Measurements from ENCODE around the gene VEZT. TPM values are rescaled to one million over a fixed set of nuclear protein-coding genes. Genes with fewer than 3 reads are reported as not detected.
"Not testable (repeated sequence)": the region's sequence is repeated elsewhere in the genome, so short reads cannot be mapped to it uniquely, and the experiment has no call there.

Gene VEZT
- polyA plus RNA-seq, 3 donors: 14.6 to 20.6 (median 16.7) TPM

DNA sequence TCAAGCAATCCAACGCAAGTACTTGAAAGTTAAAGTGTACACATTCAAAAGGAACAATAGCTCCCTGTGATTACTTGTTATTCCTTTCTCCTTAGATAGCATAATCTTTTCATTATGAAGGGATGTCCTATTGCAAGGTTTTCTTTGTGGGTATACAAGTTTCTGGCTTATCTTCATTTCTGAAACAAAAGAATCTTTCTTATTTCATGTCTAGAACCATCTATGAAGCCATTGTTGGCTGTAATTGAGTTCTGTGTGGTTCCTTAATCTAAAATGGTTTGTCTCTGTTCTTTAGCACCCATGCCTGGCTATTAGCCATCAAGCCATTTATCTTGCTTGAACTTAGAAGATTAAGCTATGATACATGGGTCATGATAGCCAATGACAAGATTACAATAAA is 95.0 kb downstream of the VEZT start:
- Mint-ChIP-seq H3K27ac (peak overlapping the region in 1 of 7 donors; percentile 35), H3K36me3 (peaks cover 8 to 10% of the 10 kb centered on the region in 2 donors), H3K4me3 (no peak overlapping the region), H3K27me3 (ENCODE audit: low read depth in 3 of 3) (peaks cover 3 to 9% (median 4%) of the 10 kb centered on the region in 3 donors), H3K9me3 (no peaks in the 10 kb centered on the region), H3K4me1 (no peaks in the 10 kb centered on the region)
- H3K27me3 ChIP-seq (ENCODE audit: control insufficient read depth in 2 of 2, insufficient read depth in 2 of 2, low read length in 2 of 2): no peaks in the 10 kb centered on the region
- H3K79me2 ChIP-seq (ENCODE audit: insufficient read depth, low read length): no peaks in the 10 kb centered on the region
- intact Hi-C loops (cut with micrococcal nuclease): no loop called here
- WGBS (ENCODE audit: insufficient coverage): no CpG with 5 or more reads among the region's 1 CpG
- H3K4me3 ChIP-seq (replicated peaks in 1 of 3; ENCODE audit: low read depth in 2 of 3, low read length in 3 of 3): no peak overlapping the region
- no peaks in the 10 kb centered on the region for H4K20me1 ChIP-seq (ENCODE audit: insufficient read depth, low read length)
- TF ChIP-seq, protein P1, sequence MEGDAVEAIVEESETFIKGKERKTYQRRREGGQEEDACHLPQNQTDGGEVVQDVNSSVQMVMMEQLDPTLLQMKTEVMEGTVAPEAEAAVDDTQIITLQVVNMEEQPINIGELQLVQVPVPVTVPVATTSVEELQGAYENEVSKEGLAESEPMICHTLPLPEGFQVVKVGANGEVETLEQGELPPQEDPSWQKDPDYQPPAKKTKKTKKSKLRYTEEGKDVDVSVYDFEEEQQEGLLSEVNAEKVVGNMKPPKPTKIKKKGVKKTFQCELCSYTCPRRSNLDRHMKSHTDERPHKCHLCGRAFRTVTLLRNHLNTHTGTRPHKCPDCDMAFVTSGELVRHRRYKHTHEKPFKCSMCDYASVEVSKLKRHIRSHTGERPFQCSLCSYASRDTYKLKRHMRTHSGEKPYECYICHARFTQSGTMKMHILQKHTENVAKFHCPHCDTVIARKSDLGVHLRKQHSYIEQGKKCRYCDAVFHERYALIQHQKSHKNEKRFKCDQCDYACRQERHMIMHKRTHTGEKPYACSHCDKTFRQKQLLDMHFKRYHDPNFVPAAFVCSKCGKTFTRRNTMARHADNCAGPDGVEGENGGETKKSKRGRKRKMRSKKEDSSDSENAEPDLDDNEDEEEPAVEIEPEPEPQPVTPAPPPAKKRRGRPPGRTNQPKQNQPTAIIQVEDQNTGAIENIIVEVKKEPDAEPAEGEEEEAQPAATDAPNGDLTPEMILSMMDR (IDR thresholded peaks at IDR 0.05): no peak
- no peak overlapping the region for H3K9ac ChIP-seq (ENCODE audit: insufficient read depth, low read length, poor library complexity, severe bottlenecking)
- no peak overlapping the region for H3K4me2 ChIP-seq (replicated peaks; ENCODE audit: extremely low read depth, low read length, poor library complexity, severe bottlenecking)
- no peak overlapping the region for H2AFZ ChIP-seq (ENCODE audit: insufficient read depth, low read depth, low read length, poor library complexity, severe bottlenecking)
- no peak overlapping the region for H3K27ac ChIP-seq (ENCODE audit: low read depth in 1 of 2, low read length in 2 of 2)
- DNase-seq: no peak
- no peaks in the 10 kb centered on the region for H3K9me3 ChIP-seq (replicated peaks in 1 of 2; ENCODE audit: control insufficient read depth in 1 of 2, insufficient read depth in 1 of 2, low read length in 2 of 2)
- H3K4me1 ChIP-seq (ENCODE audit: control insufficient read depth in 1 of 2, insufficient read depth in 2 of 2, low read length in 2 of 2): no peaks in the 10 kb centered on the region
- peaks cover 4 to 6% of the 10 kb centered on the region in 2 donors for H3K36me3 ChIP-seq (replicated peaks in 1 of 2; ENCODE audit: control insufficient read depth in 1 of 2, insufficient read depth in 2 of 2, low read length in 2 of 2)

DNA sequence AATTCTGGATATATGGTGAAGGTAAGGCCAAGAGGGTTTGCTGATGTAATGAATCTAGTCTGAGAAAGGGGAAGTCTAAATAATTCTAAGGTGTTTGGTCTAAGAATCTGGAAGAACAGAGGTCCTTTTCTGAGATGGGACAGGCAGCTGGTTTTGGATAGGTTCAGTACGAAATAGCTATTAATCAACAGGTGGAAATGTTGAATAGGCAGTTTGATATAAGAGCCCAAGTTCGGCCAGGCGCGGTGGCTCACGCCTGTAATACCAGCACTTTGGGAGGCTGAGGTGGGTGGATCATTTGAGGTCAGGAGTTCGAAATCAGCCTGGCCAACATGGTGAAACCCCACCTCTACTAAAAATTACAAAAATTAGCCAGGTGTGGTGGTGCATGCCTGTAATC is 97.1 kb downstream of the VEZT start:
- H3K4me3 ChIP-seq (replicated peaks in 1 of 3; ENCODE audit: low read depth in 2 of 3, low read length in 3 of 3); H3K27ac ChIP-seq (ENCODE audit: low read depth in 1 of 2, low read length in 2 of 2); H3K9me3 Mint-ChIP-seq; H2AFZ ChIP-seq (ENCODE audit: insufficient read depth, low read depth, low read length, poor library complexity, severe bottlenecking); H3K27ac Mint-ChIP-seq; DNase-seq; H3K79me2 ChIP-seq (ENCODE audit: insufficient read depth, low read length); H3K9ac ChIP-seq (ENCODE audit: insufficient read depth, low read length, poor library complexity, severe bottlenecking); H3K4me3 Mint-ChIP-seq; intact Hi-C loops (cut with micrococcal nuclease); H3K4me1 Mint-ChIP-seq; H3K27me3 ChIP-seq (ENCODE audit: control insufficient read depth in 2 of 2, insufficient read depth in 2 of 2, low read length in 2 of 2); H3K27me3 Mint-ChIP-seq (ENCODE audit: low read depth in 3 of 3); H3K36me3 Mint-ChIP-seq; H3K9me3 ChIP-seq (replicated peaks in 1 of 2; ENCODE audit: control insufficient read depth in 1 of 2, insufficient read depth in 1 of 2, low read length in 2 of 2); H3K4me1 ChIP-seq (ENCODE audit: control insufficient read depth in 1 of 2, insufficient read depth in 2 of 2, low read length in 2 of 2); H3K36me3 ChIP-seq (replicated peaks in 1 of 2; ENCODE audit: control insufficient read depth in 1 of 2, insufficient read depth in 2 of 2, low read length in 2 of 2); H3K4me2 ChIP-seq (replicated peaks; ENCODE audit: extremely low read depth, low read length, poor library complexity, severe bottlenecking); H4K20me1 ChIP-seq (ENCODE audit: insufficient read depth, low read length): not testable (repeated sequence)
- WGBS (ENCODE audit: insufficient coverage): 100% methylated on average over 4 of the region's 6 CpGs

Measured in CD14-positive monocyte (primary cell).